Loucy (cell line): ENCODE results near the gene DUS3L.
A peak's percentile ranks its signal among the peaks of the same experiment; 100 is the strongest.

ENCODE experiments used
- H2AFZ ChIP-seq: fragments of 200-600 bp; sonication (generic); 2 replicates; pipeline ENCODE4 v1.6.0; 2016; ENCODE audit warnings: antibody characterized with exemption, mild to moderate bottlenecking, low read length, moderate library complexity
- H3F3A ChIP-seq: fragments of 200-600 bp; 2 replicates; pipeline ENCODE4 v1.6.0; 2016; ENCODE audit warnings: antibody characterized with exemption, low read depth, mild to moderate bottlenecking
- H3K27me3 ChIP-seq: fragments of 200-600 bp; sonication (generic); 2 replicates; pipeline ENCODE4 v1.6.1; 2014; ENCODE audit warnings: low read length, mild to moderate bottlenecking; ENCODE audit not compliant: insufficient read depth, poor library complexity, severe bottlenecking
- H3K36me3 ChIP-seq: fragments of 200-600 bp; sonication (generic); 2 replicates; pipeline ENCODE4 v1.6.1; 2016; ENCODE audit warnings: low read length; ENCODE audit not compliant: insufficient read depth
- H3K4me1 ChIP-seq: fragments of 200-600 bp; sonication (generic); 2 replicates; pipeline ENCODE4 v1.5.1; 2014; ENCODE audit warnings: low read length, mild to moderate bottlenecking; ENCODE audit not compliant: insufficient read depth, poor library complexity, severe bottlenecking
- H3K4me2 ChIP-seq: fragments of 200-600 bp; sonication (generic); 2 replicates; pipeline ENCODE4 v1.6.0; 2014; ENCODE audit warnings: antibody characterized with exemption, low read length, low read depth, mild to moderate bottlenecking; ENCODE audit not compliant: poor library complexity, severe bottlenecking
- H3K4me3 ChIP-seq: fragments of 200-600 bp; sonication (generic); 2 replicates; pipeline ENCODE4 v1.5.1; 2014; ENCODE audit warnings: low read length, mild to moderate bottlenecking, mixed read lengths; ENCODE audit not compliant: poor library complexity, severe bottlenecking
- H3K79me2 ChIP-seq: fragments of 200-600 bp; sonication (generic); 2 replicates; pipeline ENCODE4 v1.6.1; 2014; ENCODE audit warnings: low read length; ENCODE audit not compliant: insufficient read depth
- H3K9ac ChIP-seq: fragments of 200-600 bp; sonication (generic); 2 replicates; pipeline ENCODE4 v1.6.0; 2014; ENCODE audit warnings: mild to moderate bottlenecking, low read depth, low read length, moderate library complexity; ENCODE audit not compliant: poor library complexity, severe bottlenecking
- H3K9me2 ChIP-seq: fragments of 200-600 bp; sonication (generic); replicated peaks from 2 replicates; pipeline ENCODE4 v1.6.1; 2016; ENCODE audit warnings: low read depth, low read length, mixed read lengths
- H3K9me3 ChIP-seq: fragments of 200-600 bp; sonication (generic); 2 replicates; pipeline ENCODE4 v1.6.1; 2014; ENCODE audit warnings: mild to moderate bottlenecking, antibody characterized with exemption, low read length, low read depth; ENCODE audit not compliant: insufficient read depth
- H4K20me1 ChIP-seq: fragments of 200-600 bp; sonication (generic); 2 replicates; pipeline ENCODE4 v1.6.0; 2014; ENCODE audit warnings: antibody characterized with exemption, low read length, mild to moderate bottlenecking; ENCODE audit not compliant: insufficient read depth, poor library complexity, severe bottlenecking
- CTCF ChIP-seq: fragments of 200-600 bp; sonication (generic); conservative IDR thresholded peaks from 2 replicates; pipeline ENCODE4 v1.5.1; 2014; ENCODE audit warnings: mild to moderate bottlenecking, antibody characterized with exemption, low read length
- EZH2phosphoT487 ChIP-seq: fragments of 200-600 bp; IDR thresholded peaks from 2 replicates; pipeline ENCODE4 v1.6.1; 2018; ENCODE audit warnings: antibody characterized with exemption, mild to moderate bottlenecking, moderate library complexity, borderline replicate concordance

DUS3L gene

GRCh38 chr19:5828661-5829566, 38.0 kb upstream of the DUS3L start:
- Histone ChIP-seq H3K4me1 (peaks cover 10% of the 10 kb centered on the region), H3K79me2 (no peaks in the 10 kb centered on the region), H3F3A (no peaks in the 10 kb centered on the region), H3K4me3 (no peak overlapping the region), H4K20me1 (no peaks in the 10 kb centered on the region), H3K36me3 (no peaks in the 10 kb centered on the region), H2AFZ (peak overlapping the region; percentile 70; the same call in 1 of the 2 replicates), H3K4me2 (peak overlapping the region; percentile 26), H3K9ac (no peak overlapping the region), H3K9me2 (no peaks in the 10 kb centered on the region), H3K27me3 (no peaks in the 10 kb centered on the region), H3K9me3 (no peaks in the 10 kb centered on the region)
- TF ChIP-seq EZH2phosphoT487 (no peak), CTCF (no peak)

- Histone ChIP-seq H3K79me2 (no peaks in the 10 kb centered on the region), H3K4me3 (no peak overlapping the region), H3F3A (no peaks in the 10 kb centered on the region), H3K9me2 (no peaks in the 10 kb centered on the region), H3K9me3 (no peaks in the 10 kb centered on the region), H2AFZ (no peak overlapping the region), H3K36me3 (no peaks in the 10 kb centered on the region), H3K4me2 (no peak overlapping the region), H3K27me3 (no peaks in the 10 kb centered on the region), H4K20me1 (no peaks in the 10 kb centered on the region), H3K9ac (no peak overlapping the region), H3K4me1 (peaks cover 10% of the 10 kb centered on the region)
- no peak for TF ChIP-seq CTCF
- no peak for TF ChIP-seq EZH2phosphoT487
Observed at GRCh38 chr19:5827891-5828660, 37.1 kb upstream of the DUS3L start.

GRCh38 chr19:5827342-5827890, 36.5 kb upstream of the DUS3L start:
- H3K4me2 ChIP-seq = peak overlapping the region; percentile 64
- no peaks in the 10 kb centered on the region for H3K36me3 ChIP-seq
- H3K9me2 ChIP-seq = no peaks in the 10 kb centered on the region

More at GRCh38 chr19:5827342-5827890, 36.5 kb upstream of the DUS3L start:
- H4K20me1 ChIP-seq = no peaks in the 10 kb centered on the region
- no peaks in the 10 kb centered on the region for H3K9me3 ChIP-seq
- H3K4me3 ChIP-seq = no peak overlapping the region
- no peak overlapping the region for H2AFZ ChIP-seq
- no peaks in the 10 kb centered on the region for H3K27me3 ChIP-seq
- no peaks in the 10 kb centered on the region for H3K79me2 ChIP-seq
- H3F3A ChIP-seq = no peaks in the 10 kb centered on the region
- H3K4me1 ChIP-seq = peaks cover 10% of the 10 kb centered on the region
- TF ChIP-seq CTCF = no peak
- no peak for TF ChIP-seq EZH2phosphoT487
- no peak overlapping the region for H3K9ac ChIP-seq
